ENCODE measurements around the gene KCTD10.

KCTD10 gene

GRCh38 chr12:109519787-109520186 is 42.7 kb upstream of the KCTD10 start:
- no peak overlapping the region for H3K4me3 ChIP-seq (ENCODE audit: low read depth, low read length)
- no peak for TF ChIP-seq CTCF (IDR thresholded peaks at IDR 0.05; ENCODE audit: low read depth, low read length, missing control alignments)
- no peak for DNase-seq (ENCODE audit: low read depth)
- in situ Hi-C loops (cut with HindIII; ENCODE audit: low sequenced_read_pairs) = no loop called here

GRCh38 chr12:109518820-109519665 is 41.9 kb upstream of the KCTD10 start:
- no peak overlapping the region for H3K4me3 ChIP-seq (ENCODE audit: low read depth, low read length)
- peak; percentile 90 for TF ChIP-seq CTCF (IDR thresholded peaks at IDR 0.05; ENCODE audit: low read depth, low read length, missing control alignments)
- peak; percentile 50 for DNase-seq (ENCODE audit: low read depth)
- in situ Hi-C loops (cut with HindIII; ENCODE audit: low sequenced_read_pairs) = no loop called here

GRCh38 chr12:109517619-109518018 is 40.5 kb upstream of the KCTD10 start:
- no peak for DNase-seq (ENCODE audit: low read depth)
- in situ Hi-C loops (cut with HindIII; ENCODE audit: low sequenced_read_pairs) = no loop called here
- no peak for TF ChIP-seq CTCF (IDR thresholded peaks at IDR 0.05; ENCODE audit: low read depth, low read length, missing control alignments)
- H3K4me3 ChIP-seq (ENCODE audit: low read depth, low read length) = no peak overlapping the region

GRCh38 chr12:109513977-109514376 is 36.9 kb upstream of the KCTD10 start:
- DNase-seq (ENCODE audit: low read depth) = no peak
- no peak for TF ChIP-seq CTCF (IDR thresholded peaks at IDR 0.05; ENCODE audit: low read depth, low read length, missing control alignments)
- H3K4me3 ChIP-seq (ENCODE audit: low read depth, low read length) = no peak overlapping the region
- in situ Hi-C loops (cut with HindIII; ENCODE audit: low sequenced_read_pairs) = no loop called here

- no peak overlapping the region for H3K4me3 ChIP-seq (ENCODE audit: low read depth, low read length)
- no peak for TF ChIP-seq CTCF (IDR thresholded peaks at IDR 0.05; ENCODE audit: low read depth, low read length, missing control alignments)
- in situ Hi-C loops (cut with HindIII; ENCODE audit: low sequenced_read_pairs) = no loop called here
- DNase-seq (ENCODE audit: low read depth) = peak; percentile 19
These were observed 36.0 kb upstream of the KCTD10 start for GRCh38 chr12:109513051-109513450.

GRCh38 chr12:109512608-109513007 is 35.5 kb upstream of the KCTD10 start:
- H3K4me3 ChIP-seq (ENCODE audit: low read depth, low read length) = no peak overlapping the region
- in situ Hi-C loops (cut with HindIII; ENCODE audit: low sequenced_read_pairs) = no loop called here
- DNase-seq (ENCODE audit: low read depth) = peak; percentile 19
- TF ChIP-seq CTCF (IDR thresholded peaks at IDR 0.05; ENCODE audit: low read depth, low read length, missing control alignments) = no peak

All from astrocyte of the cerebellum (primary cell).